Large intestine (tissue), 3 donors: ENCODE results near the gene OPCML. TPM values are rescaled to one million over a fixed set of nuclear protein-coding genes. Genes with fewer than 3 reads are reported as not detected.

ENCODE experiments used
- DNase-seq, 2 donors: peaks; one replicate each; pipeline versions ENCODE4 v3.0.0 to v3.0.0-alpha.2; 2013
- H3K27ac ChIP-seq: one replicate; pipeline ENCODE4 v1.5.1; 2013; ENCODE audit warnings: low read length
- H3K27me3 ChIP-seq: 2 replicates; pipeline ENCODE4 v1.6.1; 2013; ENCODE audit warnings: low read length; ENCODE audit not compliant: control insufficient read depth, insufficient read depth
- H3K36me3 ChIP-seq: 2 replicates; pipeline ENCODE4 v1.6.1; 2013; ENCODE audit warnings: low read length; ENCODE audit not compliant: control insufficient read depth, insufficient read depth
- H3K4me1 ChIP-seq: one replicate; pipeline ENCODE4 v1.6.1; 2013; ENCODE audit warnings: low read length; ENCODE audit not compliant: control insufficient read depth, insufficient read depth
- H3K4me3 ChIP-seq: one replicate; pipeline ENCODE4 v1.5.1; 2013; ENCODE audit warnings: low read length
- H3K9me3 ChIP-seq: one replicate; pipeline ENCODE4 v1.6.1; 2013; ENCODE audit warnings: mild to moderate bottlenecking, low read depth, low read length, moderate library complexity; ENCODE audit not compliant: control insufficient read depth
- WGBS: methylation state at CpG from one replicate; pipeline ENCODE4 v1.1.5; 2013; ENCODE audit warnings: low lambda C conversion rate; ENCODE audit not compliant: insufficient coverage; 5-methylcytosine and 5-hydroxymethylcytosine counted together
- polyA plus RNA-seq: library from polyadenylated mRNA; unstranded; fragments of 120-200 nt; gene quantifications from one replicate; pipeline ENCODE4 v1.2.1, GENCODE V29; 2013

OPCML gene
- polyA plus RNA-seq, 1 donor, result 1.4 TPM

GRCh38 chr11:132639403-132639802, 892.9 kb downstream of the OPCML start:
- no peak for DNase-seq
- no peaks in the 10 kb centered on the region for H3K27me3 ChIP-seq
- H3K4me1 ChIP-seq, result no peaks in the 10 kb centered on the region
- WGBS, result no CpG with 5 or more reads among the region's 3 CpGs
- H3K4me3 ChIP-seq, result no peak overlapping the region
- no peaks in the 10 kb centered on the region for H3K9me3 ChIP-seq
- H3K27ac ChIP-seq, result no peak overlapping the region
- H3K36me3 ChIP-seq, result no peaks in the 10 kb centered on the region

GRCh38 chr11:132638423-132638822, 893.9 kb downstream of the OPCML start:
- Histone ChIP-seq H3K4me1 (no peaks in the 10 kb centered on the region), H3K27ac (no peak overlapping the region), H3K9me3 (no peaks in the 10 kb centered on the region), H3K4me3 (no peak overlapping the region), H3K36me3 (no peaks in the 10 kb centered on the region), H3K27me3 (no peaks in the 10 kb centered on the region)
- no CpG with 5 or more reads among the region's 1 CpG for WGBS
- DNase-seq, result no peak

GRCh38 chr11:132636523-132636922, 895.8 kb downstream of the OPCML start:
- H3K4me3 ChIP-seq, result no peak overlapping the region
- no peaks in the 10 kb centered on the region for H3K36me3 ChIP-seq
- no peaks in the 10 kb centered on the region for H3K9me3 ChIP-seq
- no peak overlapping the region for H3K27ac ChIP-seq
- no peaks in the 10 kb centered on the region for H3K4me1 ChIP-seq
- 50% methylated on average over 1 of the region's 4 CpGs for WGBS
- DNase-seq, result no peak
- H3K27me3 ChIP-seq, result no peaks in the 10 kb centered on the region

GRCh38 chr11:132632641-132633124, 899.6 kb downstream of the OPCML start:
- H3K4me3 ChIP-seq, result no peak overlapping the region
- no peaks in the 10 kb centered on the region for H3K36me3 ChIP-seq
- H3K27me3 ChIP-seq, result no peaks in the 10 kb centered on the region
- DNase-seq, result peak in 1 of 2 donors; percentile 3
- H3K27ac ChIP-seq, result no peak overlapping the region
- no CpG with 5 or more reads among the region's 9 CpGs for WGBS
- H3K4me1 ChIP-seq, result no peaks in the 10 kb centered on the region
- no peaks in the 10 kb centered on the region for H3K9me3 ChIP-seq

- H3K36me3 ChIP-seq, result no peaks in the 10 kb centered on the region
- no peak for DNase-seq
- H3K27me3 ChIP-seq, result no peaks in the 10 kb centered on the region
- H3K27ac ChIP-seq, result no peak overlapping the region
- H3K9me3 ChIP-seq, result no peaks in the 10 kb centered on the region
- no peak overlapping the region for H3K4me3 ChIP-seq
- H3K4me1 ChIP-seq, result no peaks in the 10 kb centered on the region
- WGBS, result 100% methylated on average over 1 of the region's 4 CpGs
Measured at GRCh38 chr11:132631989-132632388, 900.3 kb downstream of the OPCML start.

- WGBS, result 80% methylated on average over 2 of the region's 3 CpGs
- Histone ChIP-seq H3K36me3 (no peaks in the 10 kb centered on the region), H3K4me1 (no peaks in the 10 kb centered on the region), H3K4me3 (no peak overlapping the region), H3K27ac (no peak overlapping the region), H3K27me3 (no peaks in the 10 kb centered on the region), H3K9me3 (no peaks in the 10 kb centered on the region)
- DNase-seq, result no peak
Measured at GRCh38 chr11:132627981-132628380, 904.3 kb downstream of the OPCML start.

GRCh38 chr11:132626446-132626845, 905.9 kb downstream of the OPCML start:
- Histone ChIP-seq H3K36me3 (no peaks in the 10 kb centered on the region), H3K4me1 (no peaks in the 10 kb centered on the region), H3K9me3 (no peaks in the 10 kb centered on the region), H3K27me3 (no peaks in the 10 kb centered on the region), H3K27ac (no peak overlapping the region), H3K4me3 (no peak overlapping the region)
- no peak for DNase-seq
- WGBS, result 100% methylated on average over 1 of the region's 2 CpGs

- no peaks in the 10 kb centered on the region for H3K36me3 ChIP-seq
- H3K27me3 ChIP-seq, result no peaks in the 10 kb centered on the region
- no peak for DNase-seq
- H3K27ac ChIP-seq, result no peak overlapping the region
- H3K9me3 ChIP-seq, result no peaks in the 10 kb centered on the region
- H3K4me3 ChIP-seq, result no peak overlapping the region
- WGBS, result no CpG with 5 or more reads among the region's 4 CpGs
- H3K4me1 ChIP-seq, result no peaks in the 10 kb centered on the region
Measured at GRCh38 chr11:132623511-132623910, 908.8 kb downstream of the OPCML start.

- WGBS, result 86% methylated on average over 3 of the region's 6 CpGs
- Histone ChIP-seq H3K36me3 (no peaks in the 10 kb centered on the region), H3K4me3 (no peak overlapping the region), H3K4me1 (no peaks in the 10 kb centered on the region), H3K27ac (no peak overlapping the region), H3K9me3 (no peaks in the 10 kb centered on the region), H3K27me3 (no peaks in the 10 kb centered on the region)
- no peak for DNase-seq
Measured at GRCh38 chr11:132621976-132622580, 910.2 kb downstream of the OPCML start.

GRCh38 chr11:132620423-132620822, 911.9 kb downstream of the OPCML start:
- Histone ChIP-seq H3K27ac (no peak overlapping the region), H3K4me1 (no peaks in the 10 kb centered on the region), H3K27me3 (no peaks in the 10 kb centered on the region), H3K4me3 (no peak overlapping the region), H3K9me3 (no peaks in the 10 kb centered on the region), H3K36me3 (no peaks in the 10 kb centered on the region)
- WGBS, result no CpG with 5 or more reads among the region's 2 CpGs
- no peak for DNase-seq

- Histone ChIP-seq H3K4me1 (no peaks in the 10 kb centered on the region), H3K27me3 (no peaks in the 10 kb centered on the region), H3K9me3 (no peaks in the 10 kb centered on the region), H3K4me3 (no peak overlapping the region), H3K27ac (no peak overlapping the region), H3K36me3 (no peaks in the 10 kb centered on the region)
- 93% methylated on average over 3 of the region's 4 CpGs for WGBS
- no peak for DNase-seq
Measured at GRCh38 chr11:132610791-132611190, 921.5 kb downstream of the OPCML start.
